ENCODE results near the gene KIF18B.
"Not testable (repeated sequence)": the region's sequence is repeated elsewhere in the genome, so short reads cannot be mapped to it uniquely, and the experiment has no call there.

The KIF18B gene

GRCh38 chr17:44969144-44969780 is 21.7 kb upstream of the KIF18B start:
- DNase-seq, result no peak

GRCh38 chr17:44968225-44969143 is 20.9 kb upstream of the KIF18B start, which contains the start of gene C1QL1:
Gene C1QL1 (minus strand): TSS chr17:44968303. CDS start chr17:44968048, 255 bp downstream.
- peak; percentile 92 for DNase-seq

GRCh38 chr17:44967907-44968224 is 20.3 kb upstream of the KIF18B start:
- DNase-seq, result no peak

GRCh38 chr17:44967026-44967906 is 19.7 kb upstream of the KIF18B start:
- no peak for DNase-seq

- no peak for DNase-seq
These were observed 18.9 kb upstream of the KIF18B start for GRCh38 chr17:44966348-44967025.

GRCh38 chr17:44965481-44966234 is 18.1 kb upstream of the KIF18B start:
- DNase-seq, result no peak

GRCh38 chr17:44961921-44962350 is 14.4 kb upstream of the KIF18B start:
- no peak for DNase-seq

- DNase-seq, result no peak
These were observed 13.1 kb upstream of the KIF18B start for GRCh38 chr17:44960691-44961090.

- no peak for DNase-seq
These were observed 12.4 kb upstream of the KIF18B start for GRCh38 chr17:44959821-44960531.

GRCh38 chr17:44956998-44957981 is 9.7 kb upstream of the KIF18B start:
- DNase-seq, result no peak

GRCh38 chr17:44955674-44956425 is 8.3 kb upstream of the KIF18B start:
- no peak for DNase-seq

GRCh38 chr17:44952946-44953475 is 5.4 kb upstream of the KIF18B start:
- DNase-seq, result no peak

GRCh38 chr17:44948315-44948795 is 782 bp upstream of the KIF18B start:
- DNase-seq, result no peak

GRCh38 chr17:44945652-44946051 is 1.9 kb downstream of the KIF18B start:
- not testable (repeated sequence) for DNase-seq

- DNase-seq, result no peak
These were observed 5.1 kb downstream of the KIF18B start for GRCh38 chr17:44942456-44942855.

- no peak for DNase-seq
These were observed 5.8 kb downstream of the KIF18B start for GRCh38 chr17:44941712-44942331.

- DNase-seq, result no peak
These were observed 6.8 kb downstream of the KIF18B start for GRCh38 chr17:44940768-44941167.

GRCh38 chr17:44940317-44940716 is 7.3 kb downstream of the KIF18B start:
- DNase-seq, result peak; percentile 43
